OCI-LY3 (cell line): ENCODE measurements around the gene NXN.

ENCODE experiments used
- CTCF ChIP-seq: fragments of 200-600, 300-600 bp; sonication (generic); IDR thresholded peaks from 2 replicates; pipeline ENCODE4 v1.5.1; 2014; ENCODE audit warnings: antibody characterized with exemption, low read length, low read depth
- EZH2phosphoT487 ChIP-seq: fragments of 200-600 bp; shearing (Covaris generic); IDR thresholded peaks from 2 replicates; pipeline ENCODE4 v1.6.1; 2018; ENCODE audit warnings: antibody characterized with exemption, mixed run types, low read depth

GRCh38 chr17:855569-855968 is 124.0 kb downstream of the NXN start:
- TF ChIP-seq CTCF (no peak), EZH2phosphoT487 (no peak)
